ENCODE measurements around the gene AHRR. TPM values are rescaled to one million over a fixed set of nuclear protein-coding genes. Genes with fewer than 3 reads are reported as not detected.

Gene AHRR
- total and polyA plus RNA-seq, 2 experiments from 2014 or later, result 0.27 to 1.8 TPM

DNA sequence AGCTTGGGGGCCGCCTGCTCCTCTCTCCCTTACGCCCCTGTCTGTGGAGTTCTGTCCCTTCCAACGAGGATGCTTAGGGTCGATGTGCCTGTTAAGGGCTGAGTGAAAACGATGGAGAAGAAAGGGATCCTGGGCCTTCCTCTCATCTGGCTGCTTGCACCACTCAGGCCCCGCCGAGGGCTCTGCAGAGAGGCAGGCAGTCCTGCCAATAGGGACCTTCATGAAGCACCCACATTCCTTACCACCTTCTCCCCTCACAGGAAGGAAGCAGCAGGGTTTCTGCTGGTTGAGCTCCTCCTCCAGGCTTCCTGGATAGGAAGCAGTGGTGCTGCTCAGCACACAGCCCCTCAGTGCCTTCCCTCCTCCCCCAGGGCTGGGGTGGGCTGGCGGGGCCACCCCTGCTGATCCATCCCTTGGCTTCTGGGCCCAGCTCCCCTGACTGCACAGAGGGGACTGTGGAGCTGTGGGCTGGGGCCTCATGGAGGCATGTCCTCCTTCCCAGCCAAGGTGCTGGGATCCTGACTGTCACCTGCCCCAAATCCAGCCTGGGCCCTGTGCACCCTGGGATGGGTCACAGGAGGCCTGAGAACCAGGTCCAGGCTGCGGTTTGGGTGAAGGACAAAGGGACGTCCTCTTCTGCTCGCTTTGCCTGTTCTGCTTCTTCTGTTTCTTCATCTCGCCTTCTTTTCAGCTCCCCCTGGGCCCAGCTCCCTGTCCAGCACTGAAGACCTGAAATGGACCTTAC is 50.5 kb downstream of the AHRR start (continued):
- TF ChIP-seq, protein P1, sequence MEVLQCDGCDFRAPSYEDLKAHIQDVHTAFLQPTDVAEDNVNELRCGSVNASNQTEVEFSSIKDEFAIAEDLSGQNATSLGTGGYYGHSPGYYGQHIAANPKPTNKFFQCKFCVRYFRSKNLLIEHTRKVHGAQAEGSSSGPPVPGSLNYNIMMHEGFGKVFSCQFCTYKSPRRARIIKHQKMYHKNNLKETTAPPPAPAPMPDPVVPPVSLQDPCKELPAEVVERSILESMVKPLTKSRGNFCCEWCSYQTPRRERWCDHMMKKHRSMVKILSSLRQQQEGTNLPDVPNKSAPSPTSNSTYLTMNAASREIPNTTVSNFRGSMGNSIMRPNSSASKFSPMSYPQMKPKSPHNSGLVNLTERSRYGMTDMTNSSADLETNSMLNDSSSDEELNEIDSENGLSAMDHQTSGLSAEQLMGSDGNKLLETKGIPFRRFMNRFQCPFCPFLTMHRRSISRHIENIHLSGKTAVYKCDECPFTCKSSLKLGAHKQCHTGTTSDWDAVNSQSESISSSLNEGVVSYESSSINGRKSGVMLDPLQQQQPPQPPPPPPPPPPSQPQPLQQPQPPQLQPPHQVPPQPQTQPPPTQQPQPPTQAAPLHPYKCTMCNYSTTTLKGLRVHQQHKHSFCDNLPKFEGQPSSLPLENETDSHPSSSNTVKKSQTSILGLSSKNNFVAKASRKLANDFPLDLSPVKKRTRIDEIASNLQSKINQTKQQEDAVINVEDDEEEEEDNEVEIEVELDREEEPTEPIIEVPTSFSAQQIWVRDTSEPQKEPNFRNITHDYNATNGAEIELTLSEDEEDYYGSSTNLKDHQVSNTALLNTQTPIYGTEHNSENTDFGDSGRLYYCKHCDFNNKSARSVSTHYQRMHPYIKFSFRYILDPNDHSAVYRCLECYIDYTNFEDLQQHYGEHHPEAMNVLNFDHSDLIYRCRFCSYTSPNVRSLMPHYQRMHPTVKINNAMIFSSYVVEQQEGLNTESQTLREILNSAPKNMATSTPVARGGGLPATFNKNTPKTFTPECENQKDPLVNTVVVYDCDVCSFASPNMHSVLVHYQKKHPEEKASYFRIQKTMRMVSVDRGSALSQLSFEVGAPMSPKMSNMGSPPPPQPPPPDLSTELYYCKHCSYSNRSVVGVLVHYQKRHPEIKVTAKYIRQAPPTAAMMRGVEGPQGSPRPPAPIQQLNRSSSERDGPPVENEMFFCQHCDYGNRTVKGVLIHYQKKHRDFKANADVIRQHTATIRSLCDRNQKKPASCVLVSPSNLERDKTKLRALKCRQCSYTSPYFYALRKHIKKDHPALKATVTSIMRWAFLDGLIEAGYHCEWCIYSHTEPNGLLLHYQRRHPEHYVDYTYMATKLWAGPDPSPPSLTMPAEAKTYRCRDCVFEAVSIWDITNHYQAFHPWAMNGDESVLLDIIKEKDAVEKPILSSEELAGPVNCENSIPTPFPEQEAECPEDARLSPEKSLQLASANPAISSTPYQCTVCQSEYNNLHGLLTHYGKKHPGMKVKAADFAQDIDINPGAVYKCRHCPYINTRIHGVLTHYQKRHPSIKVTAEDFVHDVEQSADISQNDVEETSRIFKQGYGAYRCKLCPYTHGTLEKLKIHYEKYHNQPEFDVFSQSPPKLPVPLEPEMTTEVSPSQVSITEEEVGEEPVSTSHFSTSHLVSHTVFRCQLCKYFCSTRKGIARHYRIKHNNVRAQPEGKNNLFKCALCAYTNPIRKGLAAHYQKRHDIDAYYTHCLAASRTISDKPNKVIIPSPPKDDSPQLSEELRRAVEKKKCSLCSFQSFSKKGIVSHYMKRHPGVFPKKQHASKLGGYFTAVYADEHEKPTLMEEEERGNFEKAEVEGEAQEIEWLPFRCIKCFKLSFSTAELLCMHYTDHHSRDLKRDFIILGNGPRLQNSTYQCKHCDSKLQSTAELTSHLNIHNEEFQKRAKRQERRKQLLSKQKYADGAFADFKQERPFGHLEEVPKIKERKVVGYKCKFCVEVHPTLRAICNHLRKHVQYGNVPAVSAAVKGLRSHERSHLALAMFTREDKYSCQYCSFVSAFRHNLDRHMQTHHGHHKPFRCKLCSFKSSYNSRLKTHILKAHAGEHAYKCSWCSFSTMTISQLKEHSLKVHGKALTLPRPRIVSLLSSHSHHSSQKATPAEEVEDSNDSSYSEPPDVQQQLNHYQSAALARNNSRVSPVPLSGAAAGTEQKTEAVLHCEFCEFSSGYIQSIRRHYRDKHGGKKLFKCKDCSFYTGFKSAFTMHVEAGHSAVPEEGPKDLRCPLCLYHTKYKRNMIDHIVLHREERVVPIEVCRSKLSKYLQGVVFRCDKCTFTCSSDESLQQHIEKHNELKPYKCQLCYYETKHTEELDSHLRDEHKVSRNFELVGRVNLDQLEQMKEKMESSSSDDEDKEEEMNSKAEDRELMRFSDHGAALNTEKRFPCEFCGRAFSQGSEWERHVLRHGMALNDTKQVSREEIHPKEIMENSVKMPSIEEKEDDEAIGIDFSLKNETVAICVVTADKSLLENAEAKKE (CRISPR knock-in tag; IDR thresholded peaks at IDR 0.05), result no peak
- no peak for TF ChIP-seq EZH2 (IDR thresholded peaks at IDR 0.05; ENCODE audit: low read depth, unreplicated experiment)
- TF ChIP-seq NANOG (IDR thresholded peaks at IDR 0.05; ENCODE audit: borderline replicate concordance), result no peak
- TF ChIP-seq, protein P2, sequence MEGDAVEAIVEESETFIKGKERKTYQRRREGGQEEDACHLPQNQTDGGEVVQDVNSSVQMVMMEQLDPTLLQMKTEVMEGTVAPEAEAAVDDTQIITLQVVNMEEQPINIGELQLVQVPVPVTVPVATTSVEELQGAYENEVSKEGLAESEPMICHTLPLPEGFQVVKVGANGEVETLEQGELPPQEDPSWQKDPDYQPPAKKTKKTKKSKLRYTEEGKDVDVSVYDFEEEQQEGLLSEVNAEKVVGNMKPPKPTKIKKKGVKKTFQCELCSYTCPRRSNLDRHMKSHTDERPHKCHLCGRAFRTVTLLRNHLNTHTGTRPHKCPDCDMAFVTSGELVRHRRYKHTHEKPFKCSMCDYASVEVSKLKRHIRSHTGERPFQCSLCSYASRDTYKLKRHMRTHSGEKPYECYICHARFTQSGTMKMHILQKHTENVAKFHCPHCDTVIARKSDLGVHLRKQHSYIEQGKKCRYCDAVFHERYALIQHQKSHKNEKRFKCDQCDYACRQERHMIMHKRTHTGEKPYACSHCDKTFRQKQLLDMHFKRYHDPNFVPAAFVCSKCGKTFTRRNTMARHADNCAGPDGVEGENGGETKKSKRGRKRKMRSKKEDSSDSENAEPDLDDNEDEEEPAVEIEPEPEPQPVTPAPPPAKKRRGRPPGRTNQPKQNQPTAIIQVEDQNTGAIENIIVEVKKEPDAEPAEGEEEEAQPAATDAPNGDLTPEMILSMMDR (conservative IDR thresholded peaks at IDR 0.05; ENCODE audit: low read depth in 2 of 2), result no peak
- TF ChIP-seq, protein P3, sequence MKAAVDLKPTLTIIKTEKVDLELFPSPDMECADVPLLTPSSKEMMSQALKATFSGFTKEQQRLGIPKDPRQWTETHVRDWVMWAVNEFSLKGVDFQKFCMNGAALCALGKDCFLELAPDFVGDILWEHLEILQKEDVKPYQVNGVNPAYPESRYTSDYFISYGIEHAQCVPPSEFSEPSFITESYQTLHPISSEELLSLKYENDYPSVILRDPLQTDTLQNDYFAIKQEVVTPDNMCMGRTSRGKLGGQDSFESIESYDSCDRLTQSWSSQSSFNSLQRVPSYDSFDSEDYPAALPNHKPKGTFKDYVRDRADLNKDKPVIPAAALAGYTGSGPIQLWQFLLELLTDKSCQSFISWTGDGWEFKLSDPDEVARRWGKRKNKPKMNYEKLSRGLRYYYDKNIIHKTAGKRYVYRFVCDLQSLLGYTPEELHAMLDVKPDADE (IDR thresholded peaks at IDR 0.05), result no peak
- TF ChIP-seq STAT1 (IDR thresholded peaks at IDR 0.05; ENCODE audit: unreplicated experiment), result no peak
- no peak for TF ChIP-seq JUNB (IDR thresholded peaks at IDR 0.05; ENCODE audit: unreplicated experiment)
